Activated CD4-positive, CD25-positive, alpha-beta regulatory T cell (primary cell): ENCODE measurements around the gene FGD2.

Source experiments
- DNase-seq, 4 experiments: peaks; one replicate each; lab custom pipeline; 2025; lab: John Stamatoyannopoulos, UW

Gene FGD2

GRCh38 chr6:36997811-36998722 lies 7.4 kb upstream of the FGD2 start:
- no peak for DNase-seq

GRCh38 chr6:36998723-36999038 lies 6.8 kb upstream of the FGD2 start:
- DNase-seq, result no peak

- no peak for DNase-seq
Measured at GRCh38 chr6:36999061-36999750, 6.2 kb upstream of the FGD2 start.

GRCh38 chr6:36999751-37000125 lies 5.7 kb upstream of the FGD2 start:
- no peak for DNase-seq

GRCh38 chr6:37004044-37004980 lies 1.1 kb upstream of the FGD2 start:
- no peak for DNase-seq

GRCh38 chr6:37005827-37006567 lies 542 bp downstream of the FGD2 start:
- DNase-seq, result no peak

GRCh38 chr6:37006793-37007339 lies 1.4 kb downstream of the FGD2 start:
- DNase-seq, result no peak

GRCh38 chr6:37007340-37008043 lies 2.0 kb downstream of the FGD2 start:
- no peak for DNase-seq

- no peak for DNase-seq
Measured at GRCh38 chr6:37008484-37009465, 3.3 kb downstream of the FGD2 start.

GRCh38 chr6:37010402-37010892 lies 5.0 kb downstream of the FGD2 start:
- DNase-seq, result no peak

GRCh38 chr6:37011656-37012378 lies 6.4 kb downstream of the FGD2 start:
- DNase-seq, result no peak

- DNase-seq, result no peak
Measured at GRCh38 chr6:37013516-37014491, 8.3 kb downstream of the FGD2 start.

GRCh38 chr6:37014667-37015066 lies 9.2 kb downstream of the FGD2 start:
- no peak for DNase-seq

GRCh38 chr6:37015532-37015931 lies 10.1 kb downstream of the FGD2 start:
- no peak for DNase-seq

GRCh38 chr6:37016995-37017394 lies 11.5 kb downstream of the FGD2 start:
- DNase-seq, result no peak

GRCh38 chr6:37017606-37018197 lies 12.2 kb downstream of the FGD2 start:
- no peak for DNase-seq
